Endometrial microvascular endothelial cells (primary cell): ENCODE data around the gene SSTR3. TPM values are rescaled to one million over a fixed set of nuclear protein-coding genes. Genes with fewer than 3 reads are reported as not detected.

Experiments
- in situ Hi-C: cut with HindIII; loops from 2 replicates; pipeline ENCODE4 v1.10.0; 2017; ENCODE audit warnings: low sequenced_read_pairs, low pct_unique_long_range_greater_than_20kb; ENCODE audit errors: inconsistent ontology term
- total RNA-seq: library from RNA; depleted of rRNA; stranded (reverse); fragments of >200 nt; gene quantifications from one replicate; pipeline ENCODE4 v1.2.3, GENCODE V29; 2015; ENCODE audit errors: inconsistent ontology term

SSTR3 gene
- total RNA-seq, 1 donor from 2014 or later: not detected

- in situ Hi-C loops: no loop called here
Measured at GRCh38 chr22:37218399-37218770, 6.1 kb upstream of the SSTR3 start.

GRCh38 chr22:37215890-37216289 lies 3.6 kb upstream of the SSTR3 start:
- in situ Hi-C loops: no loop called here

GRCh38 chr22:37214731-37215030 lies 2.4 kb upstream of the SSTR3 start:
- in situ Hi-C loops: no loop called here

- in situ Hi-C loops: no loop called here
Measured at GRCh38 chr22:37213941-37214730, 1.9 kb upstream of the SSTR3 start.

- in situ Hi-C loops: no loop called here
Measured at GRCh38 chr22:37213218-37213855, 1.1 kb upstream of the SSTR3 start.

- in situ Hi-C loops: no loop called here
Measured at GRCh38 chr22:37211866-37212173, 457 bp downstream of the SSTR3 start.

- in situ Hi-C loops: no loop called here
Measured at GRCh38 chr22:37211075-37211865, 1.0 kb downstream of the SSTR3 start.

- in situ Hi-C loops: no loop called here
Measured at GRCh38 chr22:37210041-37210803, 2.1 kb downstream of the SSTR3 start.

GRCh38 chr22:37209140-37209845 lies 3.0 kb downstream of the SSTR3 start:
- in situ Hi-C loops: no loop called here

GRCh38 chr22:37208401-37209139 lies 3.7 kb downstream of the SSTR3 start:
- in situ Hi-C loops: no loop called here

GRCh38 chr22:37207981-37208380 lies 4.3 kb downstream of the SSTR3 start:
- in situ Hi-C loops: no loop called here

- in situ Hi-C loops: no loop called here
Measured at GRCh38 chr22:37206841-37207821, 5.1 kb downstream of the SSTR3 start.

GRCh38 chr22:37206118-37206840 lies 6.0 kb downstream of the SSTR3 start:
- in situ Hi-C loops: no loop called here

- in situ Hi-C loops: no loop called here
Measured at GRCh38 chr22:37205046-37205445, 7.2 kb downstream of the SSTR3 start.

GRCh38 chr22:37204045-37204655 lies 8.1 kb downstream of the SSTR3 start:
- in situ Hi-C loops: no loop called here

- in situ Hi-C loops: no loop called here
Measured at GRCh38 chr22:37203354-37204044, 8.8 kb downstream of the SSTR3 start.
